Esophagus muscularis mucosa (tissue), 4 donors: ENCODE results near the gene DIPK1A. TPM values are rescaled to one million over a fixed set of nuclear protein-coding genes. Genes with fewer than 3 reads are reported as not detected.

Experiments used
- DNase-seq: peaks from one replicate; pipeline ENCODE4 v3.0.0-alpha.2; 2017; ENCODE audit errors: extremely low spot score
- H3K27ac ChIP-seq, 4 donors: fragments of 200-600 bp; sonication (generic); replicated peaks in 1 of 4; 1 replicate in 3 of 4; 2 replicates in 1 of 4; pipeline ENCODE4 v1.5.1; 2016 to 2019; ENCODE audit warnings: mild to moderate bottlenecking in 1 of 4
- H3K27me3 ChIP-seq, 4 donors: fragments of 200-600 bp; sonication (generic); one replicate each; pipeline versions ENCODE4 v1.5.1 to v1.6.0; 2016 to 2019
- H3K36me3 ChIP-seq, 4 donors: fragments of 200-600 bp; sonication (generic); one replicate each; pipeline ENCODE4 v1.5.1; 2016 to 2019
- H3K4me1 ChIP-seq, 4 donors: fragments of 200-600 bp; sonication (generic); one replicate each; pipeline ENCODE4 v1.5.1; 2016 to 2019
- H3K4me3 ChIP-seq, 4 donors: fragments of 200-600 bp; sonication (generic); 1 replicate in 2 of 4; 2 replicates in 2 of 4; pipeline ENCODE4 v1.5.1; 2016 to 2019; ENCODE audit warnings: mild to moderate bottlenecking in 4 of 4, moderate library complexity in 1 of 4
- H3K9me3 ChIP-seq, 4 donors: fragments of 200-600 bp; sonication (generic); 1 replicate in 3 of 4; 2 replicates in 1 of 4; pipeline ENCODE4 v1.5.1; 2016 to 2019
- EP300 ChIP-seq: sonication (generic); formaldehyde crosslinking; IDR thresholded peaks from one replicate; pipeline ENCODE4 v1.6.1; 2017; ENCODE audit warnings: antibody characterized with exemption
- POLR2A ChIP-seq: fragments of 450-650 bp; IDR thresholded peaks from one replicate; pipeline ENCODE4 v1.6.1; 2017; ENCODE audit warnings: antibody characterized with exemption, moderate library complexity, mild to moderate bottlenecking, low read depth
- POLR2AphosphoS5 ChIP-seq, 2 donors: sonication (generic); formaldehyde crosslinking; IDR thresholded peaks; one replicate each; pipeline ENCODE4 v1.6.1; 2017; ENCODE audit warnings: antibody characterized with exemption in 2 of 2
- WGBS: methylation state at CpG from one replicate; pipeline ENCODE4 v1.1.5; 2018; 5-methylcytosine and 5-hydroxymethylcytosine counted together
- intact Hi-C: fragments of 100-400 bp; cut with DNase I; formaldehyde crosslinking; loops from one replicate; pipeline ENCODE4 v1.15.1; 2023
- total RNA-seq, 4 donors: library from RNA; depleted of rRNA; stranded (reverse); fragments of >200 nt; gene quantifications; one replicate each; pipeline versions ENCODE4 v1.1.0 to v1.2.1, GENCODE V29; 2016
- TF ChIP-seq, protein P1 (sequence below), 3 experiments: fragments of 200-600 bp in 2 of 3; fragments of 450-650 bp in 1 of 3; sonication (generic) in 2 of 3; IDR thresholded peaks; one replicate each; pipeline ENCODE4 v1.5.1; 2017 to 2019; ENCODE audit warnings: antibody characterized with exemption in 3 of 3, mild to moderate bottlenecking in 2 of 3, moderate library complexity in 1 of 3

The DIPK1A gene
- total RNA-seq, 4 donors from 2014 or later: 21.5 to 35.3 (median 32.7) TPM

DNA sequence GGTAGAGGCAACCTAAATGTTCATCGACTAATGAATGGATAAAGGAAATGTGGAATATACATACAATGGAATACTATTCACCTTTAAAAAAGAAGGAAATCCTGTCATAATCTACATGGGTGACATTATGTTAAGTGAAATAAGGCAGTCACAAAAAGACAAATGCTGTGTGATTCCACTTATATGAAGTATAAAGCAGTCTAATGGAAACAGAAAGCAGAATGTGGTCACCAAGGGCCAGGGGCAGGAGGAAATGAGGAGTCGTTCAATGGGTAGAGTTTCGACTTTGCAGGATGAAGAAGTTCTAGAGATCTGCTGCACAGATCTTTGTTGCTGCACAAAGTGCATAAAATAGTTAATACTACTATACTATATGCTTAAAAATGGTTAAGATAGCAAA is 7.8 kb downstream of the DIPK1A start:
- Histone ChIP-seq H3K4me1 (peaks cover 33 to 79% (median 66%) of the 10 kb centered on the region in 4 donors), H3K4me3 (no peak overlapping the region), H3K27ac (no peak overlapping the region), H3K36me3 (no peaks in the 10 kb centered on the region), H3K27me3 (no peaks in the 10 kb centered on the region), H3K9me3 (no peaks in the 10 kb centered on the region)
- WGBS: 77% methylated on average over 3 of the region's 3 CpGs
- TF ChIP-seq POLR2A (no peak), POLR2AphosphoS5 (IDR thresholded peaks at IDR 0.05) (no peak), EP300 (no peak)
- intact Hi-C loops: no loop called here
- DNase-seq: no peak

- peaks cover 28 to 71% (median 58%) of the 10 kb centered on the region in 4 donors for H3K4me1 ChIP-seq
- no peak overlapping the region for H3K4me3 ChIP-seq
- no peaks in the 10 kb centered on the region for H3K36me3 ChIP-seq
- 100% methylated on average over 1 of the region's 1 CpG for WGBS
- intact Hi-C loops: no loop called here
- TF ChIP-seq POLR2A (no peak), POLR2AphosphoS5 (IDR thresholded peaks at IDR 0.05) (no peak), EP300 (no peak)
- TF ChIP-seq, protein P1, sequence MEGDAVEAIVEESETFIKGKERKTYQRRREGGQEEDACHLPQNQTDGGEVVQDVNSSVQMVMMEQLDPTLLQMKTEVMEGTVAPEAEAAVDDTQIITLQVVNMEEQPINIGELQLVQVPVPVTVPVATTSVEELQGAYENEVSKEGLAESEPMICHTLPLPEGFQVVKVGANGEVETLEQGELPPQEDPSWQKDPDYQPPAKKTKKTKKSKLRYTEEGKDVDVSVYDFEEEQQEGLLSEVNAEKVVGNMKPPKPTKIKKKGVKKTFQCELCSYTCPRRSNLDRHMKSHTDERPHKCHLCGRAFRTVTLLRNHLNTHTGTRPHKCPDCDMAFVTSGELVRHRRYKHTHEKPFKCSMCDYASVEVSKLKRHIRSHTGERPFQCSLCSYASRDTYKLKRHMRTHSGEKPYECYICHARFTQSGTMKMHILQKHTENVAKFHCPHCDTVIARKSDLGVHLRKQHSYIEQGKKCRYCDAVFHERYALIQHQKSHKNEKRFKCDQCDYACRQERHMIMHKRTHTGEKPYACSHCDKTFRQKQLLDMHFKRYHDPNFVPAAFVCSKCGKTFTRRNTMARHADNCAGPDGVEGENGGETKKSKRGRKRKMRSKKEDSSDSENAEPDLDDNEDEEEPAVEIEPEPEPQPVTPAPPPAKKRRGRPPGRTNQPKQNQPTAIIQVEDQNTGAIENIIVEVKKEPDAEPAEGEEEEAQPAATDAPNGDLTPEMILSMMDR (IDR thresholded peaks at IDR 0.05): no peak
- H3K27me3 ChIP-seq: no peaks in the 10 kb centered on the region
- DNase-seq: no peak
- H3K27ac ChIP-seq: peak overlapping the region in 1 of 4 donors; percentile 58
- no peaks in the 10 kb centered on the region for H3K9me3 ChIP-seq
Measured at GRCh38 chr1:92952714-92953113, 8.5 kb downstream of the DIPK1A start.

- H3K27ac ChIP-seq: peak overlapping the region; percentile 58 to 70 (median 65)
Measured at GRCh38 chr1:92951141-92951582, 10.1 kb downstream of the DIPK1A start.

GRCh38 chr1:92949937-92950817 is 11.1 kb downstream of the DIPK1A start:
- no peaks in the 10 kb centered on the region for H3K27me3 ChIP-seq
- WGBS: 68% methylated on average over 7 of the region's 7 CpGs
- TF ChIP-seq EP300 (no peak), POLR2AphosphoS5 (IDR thresholded peaks at IDR 0.05) (peak in 1 of 2 donors; percentile 23)
- H3K36me3 ChIP-seq: no peaks in the 10 kb centered on the region
- peaks cover 22 to 58% (median 44%) of the 10 kb centered on the region in 4 donors for H3K4me1 ChIP-seq
- intact Hi-C loops: no loop called here
- no peaks in the 10 kb centered on the region for H3K9me3 ChIP-seq
- no peak overlapping the region for H3K4me3 ChIP-seq
- no peak for DNase-seq
- peak overlapping the region; percentile 58 to 70 (median 65) for H3K27ac ChIP-seq

More at GRCh38 chr1:92951141-92951582, 10.1 kb downstream of the DIPK1A start:
- Histone ChIP-seq H3K9me3 (no peaks in the 10 kb centered on the region), H3K36me3 (no peaks in the 10 kb centered on the region), H3K27me3 (no peaks in the 10 kb centered on the region), H3K4me3 (no peak overlapping the region), H3K4me1 (peaks cover 17 to 56% (median 44%) of the 10 kb centered on the region in 4 donors)
- no peak for DNase-seq
- intact Hi-C loops: no loop called here
- TF ChIP-seq POLR2A (no peak), POLR2AphosphoS5 (IDR thresholded peaks at IDR 0.05) (no peak), EP300 (no peak)
- TF ChIP-seq, protein P1 (IDR thresholded peaks at IDR 0.05): no peak
- 73% methylated on average over 4 of the region's 4 CpGs for WGBS

DNA sequence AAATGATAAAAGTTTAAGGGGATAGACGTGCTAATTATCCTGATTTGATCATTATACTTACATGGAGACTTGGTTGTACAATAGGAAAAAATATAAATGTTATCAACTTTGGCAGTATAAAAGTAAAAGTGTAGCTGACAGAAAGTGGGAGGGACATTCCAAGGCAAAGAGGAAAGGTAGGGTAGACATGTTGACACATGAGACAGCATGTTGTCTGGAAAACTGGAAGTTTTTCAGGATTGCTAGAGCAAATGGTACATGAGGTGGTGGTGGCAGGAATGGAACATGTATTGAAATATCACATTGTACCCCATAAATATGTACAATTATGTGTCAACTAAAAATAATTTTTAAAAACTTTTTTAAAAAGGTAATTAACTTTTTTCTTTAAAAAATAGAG is 13.2 kb downstream of the DIPK1A start:
- WGBS: 92% methylated on average over 1 of the region's 1 CpG
- TF ChIP-seq, protein P1 (IDR thresholded peaks at IDR 0.05): no peak
- no peak for TF ChIP-seq POLR2A
- TF ChIP-seq POLR2AphosphoS5 (IDR thresholded peaks at IDR 0.05): no peak
- no peak for TF ChIP-seq EP300
- no peak for DNase-seq
- Histone ChIP-seq H3K4me1 (peaks cover 40 to 72% (median 52%) of the 10 kb centered on the region in 4 donors), H3K27ac (no peak overlapping the region), H3K4me3 (no peak overlapping the region), H3K36me3 (no peaks in the 10 kb centered on the region), H3K27me3 (no peaks in the 10 kb centered on the region), H3K9me3 (no peaks in the 10 kb centered on the region)
- intact Hi-C loops: no loop called here
